B cell (primary cell): ENCODE results near the gene CERS1. TPM values are rescaled to one million over a fixed set of nuclear protein-coding genes. Genes with fewer than 3 reads are reported as not detected.

Experiments
- ATAC-seq: fragments of 200-7000 bp; cut with Tn5 transposase; one replicate; pipeline ENCODE4 v1.10.0; 2021; ENCODE audit warnings: low read depth, mild to moderate bottlenecking, moderate number of reproducible peaks, moderate library complexity
- CTCF ChIA-PET: fragments of 350-600 bp; sonication (Branson Sonifier 250); formaldehyde crosslinking; loops from one replicate; lab custom pipeline; 2021; ENCODE audit warnings: antibody characterized with exemption, inconsistent platforms; lab: Charles Lee
- POLR2A ChIA-PET: fragments of 350-600 bp; sonication (Branson Sonifier 250); formaldehyde crosslinking; loops from one replicate; lab custom pipeline; 2021; ENCODE audit warnings: antibody characterized with exemption; lab: Charles Lee
- DNase-seq: peaks from one replicate; pipeline ENCODE4 v3.0.0; 2013
- H2AFZ ChIP-seq: 2 replicates; pipeline ENCODE4 v1.6.1; 2012; ENCODE audit warnings: mild to moderate bottlenecking, low read depth, low read length; ENCODE audit not compliant: insufficient read depth, poor library complexity, severe bottlenecking
- H3K27ac ChIP-seq, 2 donors: 1 replicate in 1 of 2; 2 replicates in 1 of 2; pipeline ENCODE4 v1.5.1; 2012 to 2013; ENCODE audit warnings: low read length in 2 of 2, mild to moderate bottlenecking in 2 of 2, moderate library complexity in 1 of 2
- H3K27me3 ChIP-seq, 4 experiments: fragments of 200-600 bp in 1 of 4; sonication (generic) in 1 of 4; replicated peaks in 1 of 4; 1 replicate in 2 of 4; 2 replicates in 2 of 4; pipeline versions ENCODE4 v1.6.1 to v1.7.0; 2013 to 2016; ENCODE audit warnings: low read length in 3 of 4, mild to moderate bottlenecking in 2 of 4, mixed read lengths in 1 of 4, moderate library complexity in 1 of 4; ENCODE audit not compliant: insufficient read depth in 4 of 4, control insufficient read depth in 3 of 4; ENCODE audit errors: control extremely low read depth in 1 of 4
- H3K36me3 ChIP-seq, 2 experiments: replicated peaks in 1 of 2; 1 replicate in 1 of 2; 2 replicates in 1 of 2; pipeline versions ENCODE4 v1.6.1 to v1.7.1; 2013; ENCODE audit warnings: low read length in 1 of 2; ENCODE audit not compliant: insufficient read depth in 2 of 2, control insufficient read depth in 1 of 2; ENCODE audit errors: control extremely low read depth in 1 of 2, extremely low read depth in 1 of 2
- H3K4me1 ChIP-seq, 2 donors: fragments of 200-600 bp in 1 of 2; sonication (generic) in 1 of 2; 1 replicate in 1 of 2; 2 replicates in 1 of 2; pipeline versions ENCODE4 v1.5.1 to v1.6.1; 2013 to 2017; ENCODE audit warnings: low read length in 2 of 2; ENCODE audit not compliant: control insufficient read depth in 2 of 2, insufficient read depth in 2 of 2
- H3K4me2 ChIP-seq: replicated peaks from 2 replicates; pipeline ENCODE3; 2012; ENCODE audit warnings: mild to moderate bottlenecking, low read depth, low read length; ENCODE audit not compliant: poor library complexity, severe bottlenecking
- H3K4me3 ChIP-seq, 5 experiments: fragments of 200-600 bp in 1 of 5; sonication (generic) in 1 of 5; 1 replicate in 3 of 5; 2 replicates in 2 of 5; pipeline versions ENCODE4 v1.5.1 to v1.7.0; 2011 to 2016; ENCODE audit warnings: low read length in 4 of 5, mild to moderate bottlenecking in 4 of 5, low read depth in 2 of 5, control low read depth in 1 of 5, moderate library complexity in 1 of 5; ENCODE audit not compliant: insufficient read depth in 1 of 5; ENCODE audit errors: control extremely low read depth in 1 of 5, extremely low read depth in 1 of 5
- H3K79me2 ChIP-seq: fragments of 200-600 bp; sonication (generic); one replicate; pipeline ENCODE4 v1.6.0; 2016; ENCODE audit warnings: low read length; ENCODE audit not compliant: control insufficient read depth, insufficient read depth
- H3K9ac ChIP-seq: fragments of 200-600 bp; sonication (generic); 2 replicates; pipeline ENCODE4 v1.6.1; 2017; ENCODE audit warnings: mild to moderate bottlenecking, low read length, moderate library complexity
- H3K9me3 ChIP-seq, 3 donors: one replicate each; pipeline versions ENCODE4 v1.6.1 to v1.7.1; 2013; ENCODE audit warnings: low read length in 2 of 3; ENCODE audit not compliant: control insufficient read depth in 2 of 3, insufficient read depth in 1 of 3; ENCODE audit errors: control extremely low read depth in 1 of 3
- H4K20me1 ChIP-seq: 2 replicates; pipeline ENCODE4 v1.6.0; 2012; ENCODE audit warnings: mild to moderate bottlenecking, low read length; ENCODE audit not compliant: insufficient read depth, control insufficient read depth, poor library complexity, severe bottlenecking
- H3K27ac Mint-ChIP-seq: one replicate; pipeline ENCODE4 v1.8.0; 2021; ENCODE audit warnings: mixed read lengths
- H3K27me3 Mint-ChIP-seq: one replicate; pipeline ENCODE4 v1.8.0; 2021; ENCODE audit warnings: mixed read lengths
- H3K4me1 Mint-ChIP-seq: one replicate; pipeline ENCODE4 v1.8.0; 2021; ENCODE audit warnings: mixed read lengths
- H3K4me3 Mint-ChIP-seq: one replicate; pipeline ENCODE4 v1.8.0; 2021; ENCODE audit warnings: mixed read lengths
- H3K9me3 Mint-ChIP-seq: one replicate; pipeline ENCODE4 v1.8.0; 2022; ENCODE audit warnings: mixed read lengths; ENCODE audit not compliant: insufficient read depth
- CTCF ChIP-seq: fragments of 200-600 bp; IDR thresholded peaks from one replicate; pipeline ENCODE4 v1.8.0; 2022; ENCODE audit warnings: antibody characterized with exemption, mild to moderate bottlenecking
- EZH2 ChIP-seq: IDR thresholded peaks from 2 replicates; pipeline ENCODE4 v1.6.1; 2012; ENCODE audit warnings: borderline replicate concordance, low read depth, mild to moderate bottlenecking, moderate library complexity, low read length; ENCODE audit not compliant: insufficient read depth, poor library complexity, severe bottlenecking
- WGBS: methylation state at CpG from one replicate; pipeline ENCODE4 v1.1.5; 2013; ENCODE audit warnings: missing lambda C conversion rate; ENCODE audit not compliant: insufficient coverage; 5-methylcytosine and 5-hydroxymethylcytosine counted together
- intact Hi-C: fragments of 100-400 bp; cut with micrococcal nuclease; formaldehyde crosslinking; loops from one replicate; pipeline ENCODE4 v1.10.0; 2022
- polyA plus RNA-seq: library from polyadenylated mRNA; depleted of rRNA; stranded (reverse); fragments of >200 nt; gene quantifications from 2 replicates; pipeline ENCODE4 v1.2.3, GENCODE V29; 2012
- total RNA-seq, 2 donors: library from RNA; stranded (reverse); fragments of 120-200 nt in 1 of 2; gene quantifications; 1 replicate in 1 of 2; 2 replicates in 1 of 2; pipeline versions ENCODE4 v1.2.3 to v1.2.4, GENCODE V29; 2013 to 2022

The CERS1 gene
- total and polyA plus RNA-seq, 2 donors (not counting 1 experiment from before 2014, with no cell fraction given) = not detected

GRCh38 chr19:18855647-18856384 is 40.1 kb downstream of the CERS1 start:
- H3K4me2 ChIP-seq = no peak overlapping the region
- ChIA-PET POLR2A (interaction anchor here (0.6 kb wide), 1 partner anchor 29 kb away, joined by 10 read pairs; no protein-coding TSS in a partner anchor), CTCF (interaction anchor here (1.2 to 2.6 kb wide), 3 partner anchors 9 to 336 kb away, joined by 5 to 9 read pairs (median 6); no protein-coding TSS in a partner anchor)
- peaks cover 0 to 91% of the 10 kb centered on the region in 2 experiments for H3K36me3 ChIP-seq
- intact Hi-C loops = no loop called here
- H3K27ac Mint-ChIP-seq = no peak overlapping the region
- H3K79me2 ChIP-seq = peaks cover 19% of the 10 kb centered on the region
- ATAC-seq = no peak
- WGBS = 98% methylated on average over 27 of the region's 27 CpGs
- no peak overlapping the region for H3K4me3 Mint-ChIP-seq
- H3K4me1 Mint-ChIP-seq = peaks cover under 1% of the 10 kb centered on the region
- no peak overlapping the region for H3K4me3 ChIP-seq
- no peak overlapping the region for H2AFZ ChIP-seq
- no peak overlapping the region for H3K27ac ChIP-seq
- no peak for DNase-seq
- no peaks in the 10 kb centered on the region for H3K27me3 Mint-ChIP-seq
- H4K20me1 ChIP-seq = peaks cover 76% of the 10 kb centered on the region
- H3K9me3 Mint-ChIP-seq = no peaks in the 10 kb centered on the region
- no peaks in the 10 kb centered on the region for H3K27me3 ChIP-seq
- H3K4me1 ChIP-seq = peaks cover 0 to 7% of the 10 kb centered on the region in 2 donors
- no peaks in the 10 kb centered on the region for H3K9me3 ChIP-seq
- no peak for TF ChIP-seq EZH2
- TF ChIP-seq CTCF = no peak
- H3K9ac ChIP-seq = no peak overlapping the region

- H3K4me1 Mint-ChIP-seq = peaks cover 4% of the 10 kb centered on the region
- TF ChIP-seq CTCF = no peak
- TF ChIP-seq EZH2 = no peak
- no peak overlapping the region for H2AFZ ChIP-seq
- peaks cover 0 to 7% of the 10 kb centered on the region in 2 donors for H3K4me1 ChIP-seq
- 96% methylated on average over 33 of the region's 33 CpGs for WGBS
- ATAC-seq = no peak
- peaks cover 0 to 91% of the 10 kb centered on the region in 2 experiments for H3K36me3 ChIP-seq
- no peaks in the 10 kb centered on the region for H3K27me3 Mint-ChIP-seq
- no peak overlapping the region for H3K4me3 Mint-ChIP-seq
- H3K9ac ChIP-seq = no peak overlapping the region
- intact Hi-C loops = no loop called here
- no peak overlapping the region for H3K27ac ChIP-seq
- H3K27me3 ChIP-seq = no peaks in the 10 kb centered on the region
- DNase-seq = no peak
- H3K4me2 ChIP-seq = no peak overlapping the region
- H3K9me3 Mint-ChIP-seq = no peaks in the 10 kb centered on the region
- no peak overlapping the region for H3K4me3 ChIP-seq
- no peaks in the 10 kb centered on the region for H3K9me3 ChIP-seq
- ChIA-PET CTCF (interaction anchor here (1.1 to 2.6 kb wide), 3 partner anchors 8 to 12 kb away, joined by 4 to 9 read pairs (median 6); no protein-coding TSS in a partner anchor), POLR2A (no interaction called here)
- peaks cover 77% of the 10 kb centered on the region for H4K20me1 ChIP-seq
- H3K27ac Mint-ChIP-seq = no peak overlapping the region
- H3K79me2 ChIP-seq = peaks cover 27% of the 10 kb centered on the region
These were observed 41.0 kb downstream of the CERS1 start for GRCh38 chr19:18854982-18855381.
